ENCODE measurements around the gene PPP1R17.

DNA sequence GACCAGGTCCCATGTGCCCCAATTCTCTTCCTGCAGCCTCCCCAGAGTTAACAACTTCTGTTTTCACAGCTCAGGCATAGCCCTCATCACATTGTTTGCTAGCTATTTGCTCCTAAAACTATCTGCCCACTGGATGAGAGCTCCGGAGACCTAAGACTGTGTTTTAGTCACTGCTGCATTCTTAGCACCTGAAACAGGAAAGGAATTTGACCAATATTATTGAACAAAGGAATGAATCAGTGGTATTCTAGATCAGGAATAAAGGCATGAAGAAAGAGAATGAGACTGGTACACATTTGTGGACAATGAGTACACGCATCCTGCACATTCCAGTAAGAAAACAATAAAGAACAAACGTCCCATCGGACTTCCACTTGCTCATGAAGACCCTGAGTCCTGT, 54.8 kb downstream of the PPP1R17 start:
- no peak for TF ChIP-seq POLR2AphosphoS5 (IDR thresholded peaks at IDR 0.05)
- TF ChIP-seq CTCF (IDR thresholded peaks at IDR 0.05) = no peak
- TF ChIP-seq EP300 (IDR thresholded peaks at IDR 0.05) = no peak

Data from stomach (tissue), 4 donors.